Omental fat pad (tissue), 4 donors: ENCODE data around the gene TMSB4X. TPM values are rescaled to one million over a fixed set of nuclear protein-coding genes. Genes with fewer than 3 reads are reported as not detected.

Experiments
- ATAC-seq: fragments of 150-250 bp; one replicate; pipeline ENCODE4 v1.9.1; 2016; ENCODE audit warnings: mild to moderate bottlenecking, moderate library complexity; ENCODE audit not compliant: low FRiP score
- DNase-seq: peaks from one replicate; pipeline ENCODE4 v3.0.0-alpha.2; 2019; ENCODE audit warnings: low spot score
- CTCF ChIP-seq, 3 donors: fragments of 450-650 bp; IDR thresholded peaks; one replicate each; pipeline ENCODE4 v1.5.1; 2016 to 2017; ENCODE audit warnings: antibody characterized with exemption in 3 of 3, mild to moderate bottlenecking in 3 of 3, moderate library complexity in 2 of 3
- total RNA-seq, 4 donors: library from RNA; depleted of rRNA; stranded (reverse); fragments of >200 nt; gene quantifications; one replicate each; pipeline ENCODE4 v1.1.0, GENCODE V29; 2016

TMSB4X gene
- total RNA-seq, 4 donors from 2014 or later, result 3,948 to 5,890 (median 5,138) TPM

- TF ChIP-seq CTCF (IDR thresholded peaks at IDR 0.05), result no peak
- ATAC-seq, result no peak
- no peak for DNase-seq
Measured at GRCh38 chrX:12965131-12965940, 9.6 kb upstream of the TMSB4X start.

DNA sequence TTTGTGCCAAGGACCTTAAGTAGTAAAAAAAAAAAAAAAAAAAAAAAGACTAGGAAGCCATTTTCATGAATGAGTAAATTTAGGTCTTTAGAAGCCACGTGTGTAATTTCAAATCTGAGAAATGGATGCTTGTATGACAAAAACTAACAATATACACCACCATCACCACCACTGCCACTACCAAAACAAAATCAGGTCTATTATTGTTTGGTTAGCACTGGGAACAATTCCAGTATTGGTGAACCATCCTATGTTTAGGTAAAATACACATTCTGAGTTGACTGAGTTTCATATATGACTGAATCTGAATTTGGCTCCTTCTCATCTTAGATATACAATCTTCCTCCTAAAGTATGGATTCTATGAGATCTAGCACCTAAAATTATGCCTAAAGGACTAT lies 8.8 kb upstream of the TMSB4X start:
- no peak for ATAC-seq
- no peak for DNase-seq
- TF ChIP-seq CTCF (IDR thresholded peaks at IDR 0.05), result no peak

GRCh38 chrX:12967711-12968465 lies 7.0 kb upstream of the TMSB4X start:
- TF ChIP-seq CTCF (IDR thresholded peaks at IDR 0.05), result no peak
- DNase-seq, result no peak
- ATAC-seq, result no peak

- DNase-seq, result no peak
- no peak for TF ChIP-seq CTCF (IDR thresholded peaks at IDR 0.05)
- peak; percentile 30 for ATAC-seq
Measured at GRCh38 chrX:12970691-12971202, 4.2 kb upstream of the TMSB4X start.

DNA sequence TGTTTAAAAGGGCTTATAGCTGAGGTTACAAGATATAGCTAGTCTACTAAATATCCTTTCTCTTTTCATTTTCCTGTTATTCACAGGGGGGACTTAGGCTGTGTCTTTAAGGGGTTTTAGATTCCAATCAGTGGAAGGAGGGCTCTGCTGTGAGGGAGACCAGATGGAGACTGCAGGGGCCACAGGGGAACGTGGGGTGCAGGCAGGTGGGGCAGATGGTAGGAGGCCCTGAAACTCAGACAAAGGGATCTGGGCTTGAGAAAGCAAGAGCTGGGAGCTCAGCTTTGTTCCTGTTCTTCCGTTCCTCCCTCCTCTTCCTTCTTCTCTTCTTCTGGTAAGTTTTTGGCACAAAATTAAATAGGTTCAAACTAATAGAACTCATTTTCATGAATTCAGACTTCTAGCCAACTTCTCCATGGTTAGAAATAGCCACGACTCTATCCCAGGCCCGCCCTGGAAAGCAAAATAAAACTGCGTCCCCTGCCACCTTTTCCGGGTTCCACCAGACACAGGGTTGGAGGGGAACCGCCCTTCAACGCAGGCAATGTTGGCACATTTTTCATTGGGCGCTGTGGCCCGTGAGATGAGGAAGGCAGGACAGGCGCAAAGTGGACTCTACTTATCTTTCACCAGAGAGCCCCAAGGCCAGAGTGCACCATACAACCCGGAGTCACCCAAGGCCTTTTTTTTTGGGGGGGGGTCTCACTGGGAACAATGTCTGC lies 3.5 kb upstream of the TMSB4X start:
- ATAC-seq (no peak), DNase-seq (no peak)
- TF ChIP-seq CTCF (IDR thresholded peaks at IDR 0.05), result no peak

DNA sequence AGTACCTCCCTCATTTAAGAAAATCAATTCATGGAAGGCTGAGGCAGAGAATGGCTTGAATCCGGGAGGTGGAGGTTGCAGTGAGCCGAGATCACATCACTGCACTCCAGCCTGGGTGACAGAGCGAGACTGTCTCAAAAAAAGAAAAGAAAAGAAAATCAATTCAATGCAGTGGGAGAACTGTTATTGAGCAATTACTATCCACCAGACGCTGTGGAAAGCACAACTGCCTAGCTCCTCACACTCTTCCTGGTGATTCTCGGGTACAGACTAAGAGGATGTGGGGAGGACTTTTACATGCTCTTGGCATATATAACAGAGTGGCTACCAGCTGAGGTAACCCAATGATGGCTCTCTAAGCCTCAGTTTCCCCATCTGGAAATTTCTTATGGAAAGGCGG lies 2.7 kb upstream of the TMSB4X start:
- DNase-seq, result no peak
- TF ChIP-seq CTCF (IDR thresholded peaks at IDR 0.05), result no peak
- ATAC-seq, result no peak
